Activated naive CD4-positive, alpha-beta T cell treated with anti-CD3 and anti-CD28 coated beads for 36 hours (primary cell): ENCODE results near the gene SLC1A2. TPM values are rescaled to one million over a fixed set of nuclear protein-coding genes. Genes with fewer than 3 reads are reported as not detected.

Experiments used
- CTCF ChIA-PET: fragments of 350-600 bp; sonication (Branson Sonifier 250); formaldehyde crosslinking; loops from one replicate; lab custom pipeline; 2021; ENCODE audit warnings: antibody characterized with exemption; lab: Charles Lee
- DNase-seq: peaks from one replicate; pipeline ENCODE4 v3.0.0-alpha.2; 2020
- H3K27ac Mint-ChIP-seq: one replicate; pipeline ENCODE4 v1.8.0; 2021; ENCODE audit warnings: mild to moderate bottlenecking, mixed read lengths
- H3K27me3 Mint-ChIP-seq: one replicate; pipeline ENCODE4 v1.8.0; 2021; ENCODE audit warnings: low read depth, mixed read lengths
- H3K36me3 Mint-ChIP-seq: one replicate; pipeline ENCODE4 v1.8.0; 2021; ENCODE audit warnings: low read depth, mixed read lengths
- H3K4me1 Mint-ChIP-seq: one replicate; pipeline ENCODE4 v1.8.0; 2021; ENCODE audit warnings: low read depth, mixed read lengths
- H3K4me3 Mint-ChIP-seq: one replicate; pipeline ENCODE4 v1.8.0; 2021; ENCODE audit warnings: mild to moderate bottlenecking, moderate library complexity, mixed read lengths
- H3K9me3 Mint-ChIP-seq: one replicate; pipeline ENCODE4 v1.8.0; 2021; ENCODE audit warnings: mixed read lengths
- intact Hi-C: fragments of 100-400 bp; cut with micrococcal nuclease; formaldehyde crosslinking; loops from one replicate; pipeline ENCODE4 v1.15.1; 2023
- total RNA-seq, 2 experiments: library from RNA; stranded (reverse); gene quantifications; one replicate each; pipeline ENCODE4 v1.2.3, GENCODE V29; 2021

The SLC1A2 gene
- total RNA-seq, 2 experiments from 2014 or later, result not detected

DNA sequence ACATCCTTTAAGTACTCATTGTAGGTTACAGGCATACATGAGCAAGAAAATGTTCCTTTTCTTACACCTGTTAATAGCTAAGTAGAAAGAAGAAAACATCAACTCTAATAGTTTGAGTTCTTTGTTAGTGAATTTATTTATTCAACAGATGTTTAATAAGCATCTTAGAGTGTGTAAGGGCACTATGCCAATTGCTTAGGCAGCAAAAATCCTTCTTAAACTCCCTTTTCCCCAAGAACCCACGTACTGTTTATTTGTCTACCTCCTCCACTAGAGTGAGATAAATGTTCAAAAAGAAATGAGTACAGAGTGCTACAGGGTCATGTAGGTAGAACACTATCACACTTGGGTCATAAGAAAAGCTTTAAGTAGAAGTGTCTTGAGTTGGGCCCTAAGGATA lies 149.0 kb downstream of the SLC1A2 start:
- CTCF ChIA-PET, result no interaction called here
- H3K27ac Mint-ChIP-seq, result no peak overlapping the region
- no peaks in the 10 kb centered on the region for H3K36me3 Mint-ChIP-seq
- intact Hi-C loops, result loop anchor here (5.0 to 10.0 kb wide), 3 partner anchors 327 to 1378 kb away; partner anchors contain the start of gene LMO2
- DNase-seq, result no peak
- H3K9me3 Mint-ChIP-seq, result no peaks in the 10 kb centered on the region
- no peaks in the 10 kb centered on the region for H3K27me3 Mint-ChIP-seq
- peaks cover 45% of the 10 kb centered on the region for H3K4me1 Mint-ChIP-seq
- H3K4me3 Mint-ChIP-seq, result no peak overlapping the region

DNA sequence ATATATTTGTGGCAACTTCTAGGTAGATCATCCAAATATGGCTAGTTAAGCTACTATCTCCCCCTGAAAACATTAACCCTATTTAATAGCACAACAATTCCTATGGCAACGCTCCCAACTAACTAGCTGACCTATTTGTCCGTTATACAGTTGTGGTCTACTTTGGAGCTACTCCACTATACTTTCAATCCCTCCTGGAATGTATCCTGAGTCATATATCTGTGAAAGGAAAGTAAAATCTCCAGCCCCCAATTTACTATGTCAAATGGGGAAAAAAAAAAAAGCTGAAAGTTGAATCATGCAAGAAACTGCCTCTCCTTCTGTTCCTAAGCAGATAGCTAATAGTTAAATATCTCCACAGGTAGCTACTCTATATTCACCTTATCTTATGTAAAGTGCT lies 151.9 kb downstream of the SLC1A2 start:
- Mint-ChIP-seq H3K4me3 (no peak overlapping the region), H3K27me3 (no peaks in the 10 kb centered on the region), H3K36me3 (no peaks in the 10 kb centered on the region), H3K4me1 (peaks cover 20% of the 10 kb centered on the region), H3K9me3 (no peaks in the 10 kb centered on the region), H3K27ac (no peak overlapping the region)
- DNase-seq, result no peak
- intact Hi-C loops, result no loop called here
- CTCF ChIA-PET, result interaction anchor here (0.6 kb wide), 2 partner anchors 25 to 232 kb away, joined by 3 read pairs; no protein-coding TSS in a partner anchor

DNA sequence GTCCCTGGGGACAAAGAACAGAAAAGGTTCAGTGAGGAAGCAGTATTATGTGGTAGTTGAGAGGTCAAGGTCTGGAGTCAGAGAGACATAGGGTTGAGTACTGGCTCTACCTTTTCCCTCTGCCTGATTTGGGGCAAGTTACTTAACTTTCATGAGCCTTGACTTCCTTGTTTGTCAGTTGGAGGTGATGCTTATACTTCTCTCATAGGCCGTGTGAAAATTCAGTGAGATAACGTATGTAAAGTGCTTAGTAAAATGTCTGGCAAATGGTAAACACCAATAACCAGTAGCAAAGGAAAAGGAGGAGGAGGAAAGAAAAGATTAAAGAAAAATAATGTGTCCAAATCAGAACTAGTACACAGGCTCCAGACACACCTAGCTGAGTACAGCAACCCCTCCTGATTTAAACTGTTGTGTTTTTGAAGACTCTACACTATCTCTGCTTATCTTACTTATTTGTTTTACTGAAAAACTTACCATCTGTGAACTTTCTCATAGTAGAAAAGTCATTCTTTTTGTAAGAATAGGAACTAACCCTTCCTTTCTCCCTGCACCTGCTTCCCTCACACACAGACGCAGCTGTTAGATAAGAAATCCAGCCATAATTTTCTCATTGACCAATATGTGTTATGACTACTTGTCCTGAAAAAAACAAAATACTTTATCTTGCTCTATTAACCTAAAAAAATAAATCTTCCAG lies 153.5 kb downstream of the SLC1A2 start:
- no peaks in the 10 kb centered on the region for H3K36me3 Mint-ChIP-seq
- H3K4me3 Mint-ChIP-seq, result no peak overlapping the region
- H3K27ac Mint-ChIP-seq, result no peak overlapping the region
- intact Hi-C loops, result no loop called here
- H3K4me1 Mint-ChIP-seq, result peaks cover 8% of the 10 kb centered on the region
- H3K27me3 Mint-ChIP-seq, result no peaks in the 10 kb centered on the region
- CTCF ChIA-PET, result interaction anchor here (0.5 to 1.0 kb wide), 2 partner anchors 19 to 93 kb away, joined by 3 read pairs; no protein-coding TSS in a partner anchor
- no peaks in the 10 kb centered on the region for H3K9me3 Mint-ChIP-seq
- DNase-seq, result no peak

DNA sequence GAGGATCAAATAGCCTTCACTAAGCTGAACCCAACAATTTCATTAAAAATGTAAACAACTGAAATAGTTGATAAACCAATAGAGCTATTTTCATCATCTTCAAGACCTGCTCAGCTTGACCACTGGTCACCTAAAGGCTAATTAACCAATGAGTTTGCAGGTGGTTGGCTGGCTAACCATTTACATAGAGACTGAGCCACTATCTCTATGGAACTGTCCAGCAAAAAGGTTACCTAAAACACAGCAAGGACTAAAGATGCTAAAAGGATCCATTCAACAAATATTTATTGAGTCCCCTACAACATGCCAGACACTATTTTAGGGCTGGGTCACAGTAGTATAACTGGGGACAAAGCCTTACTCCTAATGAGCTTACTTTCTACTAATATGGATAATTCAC lies 156.6 kb downstream of the SLC1A2 start:
- no peaks in the 10 kb centered on the region for H3K9me3 Mint-ChIP-seq
- peaks cover 8% of the 10 kb centered on the region for H3K4me1 Mint-ChIP-seq
- no peak for DNase-seq
- H3K27me3 Mint-ChIP-seq, result no peaks in the 10 kb centered on the region
- H3K4me3 Mint-ChIP-seq, result no peak overlapping the region
- CTCF ChIA-PET, result interaction anchor here (1.2 kb wide), 1 partner anchor 130 kb away, joined by 3 read pairs; no protein-coding TSS in a partner anchor
- intact Hi-C loops, result no loop called here
- H3K27ac Mint-ChIP-seq, result no peak overlapping the region
- no peaks in the 10 kb centered on the region for H3K36me3 Mint-ChIP-seq

DNA sequence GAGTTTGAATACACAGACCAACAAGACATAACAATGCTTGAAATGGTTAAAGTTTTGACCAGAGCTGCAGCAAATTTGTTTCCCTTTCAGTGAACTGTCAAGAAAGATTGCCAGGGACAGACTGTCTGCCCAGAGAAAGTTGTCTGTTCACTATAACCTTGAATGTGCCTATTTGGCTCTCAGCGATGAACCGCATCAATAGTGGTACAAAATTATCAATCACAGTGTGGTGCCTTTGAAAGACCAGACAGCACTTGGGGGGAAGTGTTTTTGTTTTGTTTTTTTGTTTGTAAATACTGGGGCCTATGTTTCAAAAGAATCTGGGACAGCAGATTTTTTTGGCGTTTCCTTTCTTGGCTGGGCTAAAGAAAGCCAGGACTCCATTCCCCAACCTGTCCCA lies 157.3 kb downstream of the SLC1A2 start:
- H3K27ac Mint-ChIP-seq, result no peak overlapping the region
- H3K9me3 Mint-ChIP-seq, result no peaks in the 10 kb centered on the region
- no peak overlapping the region for H3K4me3 Mint-ChIP-seq
- peaks cover 14% of the 10 kb centered on the region for H3K4me1 Mint-ChIP-seq
- H3K27me3 Mint-ChIP-seq, result no peaks in the 10 kb centered on the region
- H3K36me3 Mint-ChIP-seq, result no peaks in the 10 kb centered on the region
- no peak for DNase-seq
- intact Hi-C loops, result no loop called here
- CTCF ChIA-PET, result interaction anchor here (0.9 to 1.2 kb wide), 2 partner anchors 32 to 131 kb away, joined by 3 read pairs; no protein-coding TSS in a partner anchor

DNA sequence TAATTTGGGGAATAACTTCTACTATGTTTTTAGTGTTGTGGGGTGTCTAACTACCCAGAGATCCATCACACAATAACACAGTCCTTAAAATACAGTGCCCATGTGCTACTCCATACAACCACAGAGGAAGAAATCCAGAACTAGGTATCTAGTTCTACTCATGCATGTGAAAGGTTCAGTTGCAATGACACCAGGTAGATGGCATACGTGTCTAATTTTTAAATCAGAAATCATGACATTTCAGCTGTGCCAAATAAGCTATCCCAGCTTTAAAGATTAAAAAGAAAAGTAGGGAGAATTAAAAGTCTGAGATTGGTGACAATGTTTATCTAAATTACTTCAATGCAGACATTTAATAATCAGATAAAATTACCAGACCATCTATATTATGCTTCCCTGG lies 158.2 kb downstream of the SLC1A2 start:
- CTCF ChIA-PET, result interaction anchor here (1.0 to 1.3 kb wide), 2 partner anchors 23 to 44 kb away, joined by 3 to 4 read pairs; no protein-coding TSS in a partner anchor
- Mint-ChIP-seq H3K36me3 (no peaks in the 10 kb centered on the region), H3K27ac (no peak overlapping the region), H3K27me3 (no peaks in the 10 kb centered on the region), H3K4me3 (no peak overlapping the region), H3K4me1 (peaks cover 17% of the 10 kb centered on the region), H3K9me3 (no peaks in the 10 kb centered on the region)
- no peak for DNase-seq
- intact Hi-C loops, result no loop called here

DNA sequence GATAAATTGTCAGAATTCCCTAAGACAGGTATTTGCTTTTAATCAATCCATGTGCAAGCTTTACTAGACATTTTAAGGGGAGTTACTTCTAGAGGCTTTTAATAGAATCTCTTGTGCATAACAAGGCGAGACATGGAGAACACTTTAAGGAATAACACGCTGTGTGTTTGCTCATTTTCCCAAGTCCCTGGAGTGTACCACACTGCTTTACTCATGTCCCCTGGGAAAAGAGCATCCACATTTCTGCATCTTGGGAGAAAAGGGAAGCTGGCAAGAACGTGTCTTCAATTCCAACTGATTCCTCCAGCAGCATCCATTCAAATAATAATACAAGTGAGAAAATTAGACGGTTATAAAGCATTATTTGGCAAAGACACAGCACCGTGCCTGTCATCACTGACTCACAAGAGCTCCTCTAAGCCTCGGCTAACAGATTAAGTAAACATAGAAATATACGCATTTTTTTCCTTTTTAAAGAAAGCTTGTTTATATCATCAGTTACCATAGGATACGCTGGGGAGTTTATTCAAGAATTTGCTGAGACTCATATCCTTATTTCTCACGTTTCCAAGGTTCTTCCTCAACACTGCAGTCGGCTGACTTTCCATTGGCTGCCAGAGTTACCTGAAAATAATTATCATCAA lies 158.9 kb downstream of the SLC1A2 start:
- CTCF ChIA-PET, result interaction anchor here (1.0 to 1.3 kb wide), 2 partner anchors 23 to 45 kb away, joined by 3 to 4 read pairs; no protein-coding TSS in a partner anchor
- Mint-ChIP-seq H3K4me3 (no peak overlapping the region), H3K4me1 (peaks cover 19% of the 10 kb centered on the region), H3K27me3 (no peaks in the 10 kb centered on the region), H3K9me3 (no peaks in the 10 kb centered on the region), H3K36me3 (no peaks in the 10 kb centered on the region), H3K27ac (no peak overlapping the region)
- no peak for DNase-seq
- intact Hi-C loops, result no loop called here

DNA sequence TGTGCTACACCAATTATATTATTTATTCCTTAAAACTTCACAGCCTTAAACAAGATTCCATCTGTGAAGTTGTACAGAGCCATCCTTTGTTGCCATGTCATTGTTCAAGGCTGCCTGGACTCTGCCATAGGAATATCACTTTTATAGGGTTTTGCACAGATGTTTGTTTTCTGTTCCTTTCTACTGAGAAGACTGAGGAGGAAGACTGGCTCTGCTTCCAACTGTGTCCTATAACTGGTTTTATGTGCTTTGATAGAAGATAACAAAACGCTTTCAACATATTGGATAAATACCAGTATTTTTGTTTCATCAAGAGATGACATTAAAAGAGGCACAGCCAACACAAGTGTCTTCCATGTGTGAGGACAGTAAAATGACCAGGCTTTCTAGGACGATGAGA lies 159.8 kb downstream of the SLC1A2 start:
- H3K4me1 Mint-ChIP-seq, result peaks cover 23% of the 10 kb centered on the region
- intact Hi-C loops, result no loop called here
- CTCF ChIA-PET, result no interaction called here
- DNase-seq, result no peak
- no peaks in the 10 kb centered on the region for H3K27me3 Mint-ChIP-seq
- no peaks in the 10 kb centered on the region for H3K9me3 Mint-ChIP-seq
- H3K36me3 Mint-ChIP-seq, result no peaks in the 10 kb centered on the region
- no peak overlapping the region for H3K27ac Mint-ChIP-seq
- no peak overlapping the region for H3K4me3 Mint-ChIP-seq

DNA sequence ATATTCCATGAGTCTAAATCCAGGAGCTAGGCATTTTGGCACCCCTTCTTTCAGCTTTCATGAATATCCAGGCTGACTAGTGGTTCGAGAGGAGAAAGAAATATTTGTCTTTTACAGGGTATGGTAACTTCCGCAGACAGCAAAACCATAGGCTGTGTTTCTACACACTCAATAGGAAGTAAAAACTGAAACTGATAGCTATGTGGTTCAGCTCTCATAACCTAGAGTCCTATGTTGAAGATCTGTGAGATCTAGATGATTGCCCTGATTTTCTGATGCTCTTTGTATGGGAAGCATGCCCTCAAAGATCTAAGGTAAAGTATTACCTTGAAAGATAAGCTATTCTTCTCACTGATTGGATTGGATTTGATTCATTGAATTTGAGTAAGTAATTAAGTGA lies 162.1 kb downstream of the SLC1A2 start:
- intact Hi-C loops, result no loop called here
- Mint-ChIP-seq H3K4me3 (no peak overlapping the region), H3K9me3 (no peaks in the 10 kb centered on the region), H3K27ac (no peak overlapping the region), H3K27me3 (no peaks in the 10 kb centered on the region), H3K4me1 (peaks cover 23% of the 10 kb centered on the region), H3K36me3 (no peaks in the 10 kb centered on the region)
- CTCF ChIA-PET, result no interaction called here
- no peak for DNase-seq

DNA sequence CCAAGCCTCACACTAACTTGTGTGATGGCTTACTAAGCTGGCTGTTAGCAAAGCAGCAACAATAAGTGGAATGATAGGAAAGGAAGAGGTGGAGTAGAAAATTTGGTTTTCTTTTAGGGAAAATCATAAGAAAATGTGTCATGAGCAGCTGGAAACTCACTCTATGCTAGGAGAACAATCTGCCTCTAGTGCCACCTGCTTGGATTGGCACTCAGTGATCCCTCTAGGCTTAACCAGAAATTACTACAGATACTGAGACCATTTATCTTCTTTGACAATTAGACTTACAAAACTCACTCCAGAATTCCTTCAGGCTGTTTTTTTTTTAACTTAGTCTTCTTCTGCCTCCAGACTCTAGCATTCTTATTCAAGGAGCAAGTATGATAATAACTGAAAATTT lies 163.1 kb downstream of the SLC1A2 start:
- no peak for DNase-seq
- Mint-ChIP-seq H3K9me3 (no peaks in the 10 kb centered on the region), H3K4me1 (peaks cover 25% of the 10 kb centered on the region), H3K27me3 (no peaks in the 10 kb centered on the region), H3K27ac (no peak overlapping the region), H3K36me3 (no peaks in the 10 kb centered on the region), H3K4me3 (no peak overlapping the region)
- CTCF ChIA-PET, result interaction anchor here (0.6 to 1.2 kb wide), 4 partner anchors 11 to 402 kb away, joined by 3 to 5 read pairs (median 4); no protein-coding TSS in a partner anchor
- intact Hi-C loops, result no loop called here

DNA sequence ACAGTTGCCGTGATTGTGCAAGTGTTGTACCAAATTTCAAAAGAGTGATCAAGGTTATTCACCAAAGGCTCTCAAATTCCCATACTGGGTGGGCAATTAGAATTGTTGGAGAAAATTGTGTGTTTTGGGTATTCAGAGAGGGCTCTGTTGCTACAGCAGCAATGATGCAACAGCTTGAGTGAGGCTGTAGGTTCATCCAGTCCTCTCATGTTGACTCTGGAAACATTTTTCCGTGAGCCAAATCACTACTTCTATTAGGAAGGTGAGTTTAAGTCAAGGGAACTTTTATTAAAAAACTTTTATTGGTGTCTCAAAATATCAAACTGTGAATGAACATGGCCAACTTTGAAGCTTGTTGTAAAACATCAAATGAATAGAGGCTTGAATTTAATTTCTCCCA lies 163.8 kb downstream of the SLC1A2 start:
- intact Hi-C loops, result no loop called here
- H3K4me1 Mint-ChIP-seq, result peaks cover 28% of the 10 kb centered on the region
- H3K36me3 Mint-ChIP-seq, result no peaks in the 10 kb centered on the region
- H3K4me3 Mint-ChIP-seq, result no peak overlapping the region
- H3K27me3 Mint-ChIP-seq, result no peaks in the 10 kb centered on the region
- no peak overlapping the region for H3K27ac Mint-ChIP-seq
- CTCF ChIA-PET, result interaction anchor here (1.0 to 1.2 kb wide), 4 partner anchors 10 to 89 kb away, joined by 3 to 5 read pairs (median 4); no protein-coding TSS in a partner anchor
- no peak for DNase-seq
- H3K9me3 Mint-ChIP-seq, result no peaks in the 10 kb centered on the region

DNA sequence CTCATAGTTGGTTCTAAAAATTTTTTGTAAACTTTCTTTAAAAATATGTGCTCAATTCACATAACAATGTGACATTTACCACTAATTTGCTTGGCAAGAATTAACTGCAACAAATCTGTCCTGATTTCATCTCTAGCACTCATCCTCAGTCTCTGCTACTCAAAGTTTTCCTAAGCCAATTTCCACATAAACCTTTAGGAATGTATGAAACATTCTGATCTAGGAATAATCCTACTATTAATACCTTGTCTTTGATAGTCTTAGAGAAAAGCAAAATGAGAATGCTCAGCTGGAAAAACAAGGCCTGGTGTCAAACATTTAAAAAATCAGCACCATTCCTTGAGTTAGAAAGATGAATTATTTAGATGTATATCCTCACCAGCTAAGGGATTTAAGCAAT lies 166.1 kb downstream of the SLC1A2 start:
- Mint-ChIP-seq H3K27ac (no peak overlapping the region), H3K4me3 (no peak overlapping the region), H3K27me3 (no peaks in the 10 kb centered on the region), H3K9me3 (peaks cover 7% of the 10 kb centered on the region), H3K4me1 (peaks cover 29% of the 10 kb centered on the region), H3K36me3 (no peaks in the 10 kb centered on the region)
- intact Hi-C loops, result no loop called here
- DNase-seq, result no peak
- CTCF ChIA-PET, result interaction anchor here (0.6 kb wide), 1 partner anchor 354 kb away, joined by 3 read pairs; no protein-coding TSS in a partner anchor
